ENCODE data around the gene TNS2.

The TNS2 gene

DNA sequence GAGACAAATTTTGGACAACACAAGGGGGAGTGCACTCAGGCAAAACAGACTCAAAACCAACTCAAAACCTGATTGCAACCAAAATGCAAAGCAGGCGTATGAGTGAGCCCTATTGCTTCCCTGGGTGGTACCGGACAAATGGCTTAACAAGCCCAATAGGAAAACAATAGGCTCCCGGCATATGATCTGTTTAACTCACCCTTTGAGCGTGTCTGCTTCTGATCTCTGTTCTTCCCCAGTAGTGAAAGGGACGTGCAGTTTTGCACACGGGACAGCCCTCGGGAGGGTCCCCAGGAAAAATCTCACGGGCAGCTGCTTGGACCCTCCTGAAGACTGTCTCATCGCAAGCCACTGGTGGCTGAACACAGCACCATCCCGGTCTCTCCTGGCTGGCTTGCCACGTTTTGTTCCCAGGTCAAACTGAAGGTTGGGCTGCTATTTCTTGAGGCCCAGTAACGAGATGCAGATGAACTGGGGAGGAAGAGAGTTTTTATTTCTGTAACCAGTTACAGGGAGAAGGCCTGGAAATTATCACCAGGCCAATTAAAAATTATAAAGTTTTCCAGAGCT, 63.4 kb downstream of the TNS2 start:
- DNase-seq (ENCODE audit: low spot score): no peak

DNA sequence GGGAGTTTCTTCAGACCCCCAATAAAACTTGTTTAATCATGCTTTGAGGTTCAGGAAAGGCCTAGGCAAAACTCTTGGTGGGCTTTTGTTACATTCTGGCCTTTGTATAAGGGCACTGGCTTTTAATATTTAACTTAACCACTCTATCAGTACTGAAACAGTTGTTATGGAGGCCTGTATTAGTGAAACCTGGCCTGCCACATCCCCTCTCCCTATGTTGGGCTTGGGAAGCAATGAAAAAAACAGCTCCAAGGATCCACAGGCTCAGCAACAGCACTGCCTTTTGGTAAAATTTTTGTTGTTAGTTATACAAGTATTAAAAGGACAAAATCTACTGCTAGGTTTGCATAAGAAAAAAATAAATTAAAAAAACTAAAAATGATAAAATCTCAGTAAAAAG, 64.1 kb downstream of the TNS2 start:
- no peak for DNase-seq (ENCODE audit: low spot score)

Data from hepatic stellate cell (primary cell).